GM12865 (cell line): Measurements from ENCODE around the gene VPS26B.

Experiments
- DNase-seq: peaks from one replicate; pipeline ENCODE4 v3.0.0; 2010; ENCODE audit warnings: low read depth
- H3K4me3 ChIP-seq: 2 replicates; pipeline ENCODE4 v1.5.1; 2011; ENCODE audit warnings: mild to moderate bottlenecking, low read depth, low read length, control low read depth
- CTCF ChIP-seq: IDR thresholded peaks from 2 replicates; pipeline ENCODE4 v1.5.1; 2011; ENCODE audit warnings: low read length, control low read depth, low read depth, inconsistent platforms; ENCODE audit not compliant: insufficient read depth; ENCODE audit errors: missing control alignments

Gene VPS26B

GRCh38 chr11:134294664-134295063 is 70.2 kb downstream of the VPS26B start:
- DNase-seq = no peak
- no peak for TF ChIP-seq CTCF
- no peak overlapping the region for H3K4me3 ChIP-seq
